Measurements from ENCODE around the gene MYLK. TPM values are rescaled to one million over a fixed set of nuclear protein-coding genes. Genes with fewer than 3 reads are reported as not detected.
A peak's percentile ranks its signal among the peaks of the same experiment; 100 is the strongest.
"Not testable (repeated sequence)": the region's sequence is repeated elsewhere in the genome, so short reads cannot be mapped to it uniquely, and the experiment has no call there.

The MYLK gene
- total RNA-seq, 1 donor from 2014 or later, result 20.1 TPM

- H3K4me1 Mint-ChIP-seq, result peaks cover 19% of the 10 kb centered on the region
- H3K27ac Mint-ChIP-seq (ENCODE audit: unreplicated experiment), result no peak overlapping the region
- H3K4me3 Mint-ChIP-seq, result no peak overlapping the region
- H3K27me3 Mint-ChIP-seq (ENCODE audit: low read depth), result no peaks in the 10 kb centered on the region
- no peak for TF ChIP-seq CTCF (conservative IDR thresholded peaks at IDR 0.05)
- no peaks in the 10 kb centered on the region for H3K9me3 Mint-ChIP-seq
- no peak for DNase-seq (ENCODE audit: low read depth, low spot score)
- H3K36me3 Mint-ChIP-seq (ENCODE audit: low read depth), result no peaks in the 10 kb centered on the region
These were observed 164.2 kb downstream of the MYLK start for GRCh38 chr3:123719862-123720453.

GRCh38 chr3:123719061-123719756 lies 164.9 kb downstream of the MYLK start:
- not testable (repeated sequence) for H3K9me3 Mint-ChIP-seq; H3K27me3 Mint-ChIP-seq (ENCODE audit: low read depth)
- peak; percentile 77 for TF ChIP-seq CTCF (conservative IDR thresholded peaks at IDR 0.05)

GRCh38 chr3:123718108-123718507 lies 166.0 kb downstream of the MYLK start:
- DNase-seq (ENCODE audit: low read depth, low spot score), result no peak
- Mint-ChIP-seq H3K36me3 (ENCODE audit: low read depth) (no peaks in the 10 kb centered on the region), H3K4me1 (peaks cover 19% of the 10 kb centered on the region), H3K27ac (ENCODE audit: unreplicated experiment) (no peak overlapping the region), H3K27me3 (ENCODE audit: low read depth) (no peaks in the 10 kb centered on the region), H3K9me3 (no peaks in the 10 kb centered on the region), H3K4me3 (no peak overlapping the region)
- no peak for TF ChIP-seq CTCF (conservative IDR thresholded peaks at IDR 0.05)

More at GRCh38 chr3:123719061-123719756, 164.9 kb downstream of the MYLK start:
- H3K27ac Mint-ChIP-seq (ENCODE audit: unreplicated experiment), result peak overlapping the region; percentile 72
- H3K4me3 Mint-ChIP-seq; H3K36me3 Mint-ChIP-seq (ENCODE audit: low read depth): not testable (repeated sequence)
- peaks cover 19% of the 10 kb centered on the region for H3K4me1 Mint-ChIP-seq
- DNase-seq (ENCODE audit: low read depth, low spot score), result peak; percentile 79

- H3K36me3 Mint-ChIP-seq (ENCODE audit: low read depth); H3K4me3 Mint-ChIP-seq; H3K27me3 Mint-ChIP-seq (ENCODE audit: low read depth); DNase-seq (ENCODE audit: low read depth, low spot score); H3K9me3 Mint-ChIP-seq; H3K27ac Mint-ChIP-seq (ENCODE audit: unreplicated experiment): not testable (repeated sequence)
- H3K4me1 Mint-ChIP-seq, result peaks cover 25% of the 10 kb centered on the region
These were observed 166.7 kb downstream of the MYLK start for GRCh38 chr3:123717451-123717850.

GRCh38 chr3:123716411-123716810 lies 167.7 kb downstream of the MYLK start:
- Mint-ChIP-seq H3K4me1 (peaks cover 28% of the 10 kb centered on the region), H3K9me3 (no peaks in the 10 kb centered on the region), H3K36me3 (ENCODE audit: low read depth) (no peaks in the 10 kb centered on the region), H3K27me3 (ENCODE audit: low read depth) (no peaks in the 10 kb centered on the region), H3K4me3 (no peak overlapping the region), H3K27ac (ENCODE audit: unreplicated experiment) (no peak overlapping the region)
- TF ChIP-seq CTCF (conservative IDR thresholded peaks at IDR 0.05), result no peak
- no peak for DNase-seq (ENCODE audit: low read depth, low spot score)

GRCh38 chr3:123713211-123713610 lies 170.9 kb downstream of the MYLK start:
- peaks cover 25% of the 10 kb centered on the region for H3K4me1 Mint-ChIP-seq
- H3K27me3 Mint-ChIP-seq (ENCODE audit: low read depth), result no peaks in the 10 kb centered on the region
- H3K4me3 Mint-ChIP-seq, result no peak overlapping the region
- TF ChIP-seq CTCF (conservative IDR thresholded peaks at IDR 0.05), result no peak
- H3K27ac Mint-ChIP-seq (ENCODE audit: unreplicated experiment), result peak overlapping the region; percentile 60
- DNase-seq (ENCODE audit: low read depth, low spot score), result no peak
- H3K36me3 Mint-ChIP-seq (ENCODE audit: low read depth), result no peaks in the 10 kb centered on the region
- no peaks in the 10 kb centered on the region for H3K9me3 Mint-ChIP-seq

All from neural crest cell (in vitro differentiated cells).